T-cell (primary cell): ENCODE data around the gene SOWAHD. TPM values are rescaled to one million over a fixed set of nuclear protein-coding genes. Genes with fewer than 3 reads are reported as not detected.
"Not testable (repeated sequence)": the region's sequence is repeated elsewhere in the genome, so short reads cannot be mapped to it uniquely, and the experiment has no call there.

Experiments used
- ATAC-seq, 4 experiments: fragments of 200-7000 bp in 3 of 4; fragments of 150-1000 bp in 1 of 4; cut with Tn5 transposase; replicated peaks in 1 of 4; 1 replicate in 3 of 4; 2 replicates in 1 of 4; pipeline ENCODE4 v1.10.0; 2021; ENCODE audit warnings: moderate library complexity in 3 of 4, mild to moderate bottlenecking in 2 of 4, moderate number of reproducible peaks in 1 of 4
- CTCF ChIA-PET, 2 donors: fragments of 300-600 bp; sonication (Branson Sonifier 250); formaldehyde crosslinking; loops; one replicate each; lab custom pipeline; 2022; ENCODE audit warnings: antibody characterized with exemption in 2 of 2; lab: Charles Lee
- POLR2A ChIA-PET, 2 donors: fragments of 300-600 bp; sonication (Branson Sonifier 250); formaldehyde crosslinking; loops; one replicate each; lab custom pipeline; 2022; ENCODE audit warnings: antibody characterized with exemption in 2 of 2; lab: Charles Lee
- DNase-seq, 35 experiments: peaks; one replicate each; pipeline versions ENCODE4 v3.0.0 to v3.0.0-alpha.2; 2013 to 2023
- H3K27ac ChIP-seq: one replicate; pipeline ENCODE4 v1.5.1; 2013; ENCODE audit warnings: low read length
- H3K27me3 ChIP-seq, 2 experiments: replicated peaks in 1 of 2; 1 replicate in 1 of 2; 2 replicates in 1 of 2; pipeline versions ENCODE4 v1.6.1 to v1.7.0; 2013; ENCODE audit warnings: low read length in 1 of 2, mixed read lengths in 1 of 2; ENCODE audit not compliant: control insufficient read depth in 2 of 2, insufficient read depth in 2 of 2; ENCODE audit errors: extremely low read depth in 1 of 2
- H3K36me3 ChIP-seq, 2 donors: 1 replicate in 1 of 2; 2 replicates in 1 of 2; pipeline versions ENCODE4 v1.6.1 to v1.7.0; 2013; ENCODE audit warnings: low read length in 1 of 2; ENCODE audit not compliant: control insufficient read depth in 2 of 2, insufficient read depth in 1 of 2; ENCODE audit errors: extremely low read depth in 1 of 2
- H3K4me1 ChIP-seq, 2 experiments: 1 replicate in 1 of 2; 2 replicates in 1 of 2; pipeline versions ENCODE4 v1.6.1 to v1.7.0; 2013; ENCODE audit warnings: low read length in 2 of 2, mixed read lengths in 1 of 2; ENCODE audit not compliant: insufficient read depth in 2 of 2, control insufficient read depth in 1 of 2; ENCODE audit errors: extremely low read depth in 1 of 2
- H3K4me3 ChIP-seq, 2 donors: 1 replicate in 1 of 2; 2 replicates in 1 of 2; pipeline versions ENCODE4 v1.5.1 to v1.7.0; 2013; ENCODE audit warnings: mild to moderate bottlenecking in 2 of 2, low read length in 1 of 2, moderate library complexity in 1 of 2; ENCODE audit not compliant: control insufficient read depth in 1 of 2; ENCODE audit errors: extremely low read depth in 1 of 2
- H3K9me3 ChIP-seq: 2 replicates; pipeline ENCODE4 v1.7.0; 2013
- H3K27ac Mint-ChIP-seq, 2 donors: one replicate each; pipeline ENCODE4 v1.8.0; 2020 to 2021; ENCODE audit warnings: mild to moderate bottlenecking in 2 of 2, mixed read lengths in 2 of 2
- H3K27me3 Mint-ChIP-seq, 2 donors: one replicate each; pipeline ENCODE4 v1.8.0; 2021 to 2022; ENCODE audit warnings: mixed read lengths in 2 of 2
- H3K36me3 Mint-ChIP-seq: one replicate; pipeline ENCODE4 v1.8.0; 2021; ENCODE audit warnings: mixed read lengths
- H3K4me1 Mint-ChIP-seq, 3 donors: one replicate each; pipeline ENCODE4 v1.8.0; 2020 to 2022; ENCODE audit warnings: mixed read lengths in 3 of 3, mild to moderate bottlenecking in 1 of 3
- H3K4me3 Mint-ChIP-seq, 3 donors: one replicate each; pipeline ENCODE4 v1.8.0; 2020 to 2022; ENCODE audit warnings: mild to moderate bottlenecking in 3 of 3, mixed read lengths in 3 of 3, moderate library complexity in 3 of 3
- H3K9me3 Mint-ChIP-seq, 3 donors: one replicate each; pipeline ENCODE4 v1.8.0; 2020 to 2022; ENCODE audit warnings: mixed read lengths in 3 of 3
- WGBS: methylation state at CpG from one replicate; pipeline ENCODE4 v1.1.5; 2013; ENCODE audit warnings: missing lambda C conversion rate; ENCODE audit not compliant: insufficient coverage; 5-methylcytosine and 5-hydroxymethylcytosine counted together
- total RNA-seq, 35 experiments: library from RNA in 6 of 35; stranded (reverse) in 6 of 35; fragments of 120-200 nt in 1 of 35; gene quantifications; one replicate each; pipeline versions ENCODE4 v1.2.1 to v1.2.4 and lab custom pipeline; 2013 to 2026

The SOWAHD gene
- total RNA-seq, 5 donors from 2014 or later (not counting 1 experiment from before 2014, with no cell fraction given) = 0.48 to 2.2 (median 1.6) TPM; not detected in 1

DNA sequence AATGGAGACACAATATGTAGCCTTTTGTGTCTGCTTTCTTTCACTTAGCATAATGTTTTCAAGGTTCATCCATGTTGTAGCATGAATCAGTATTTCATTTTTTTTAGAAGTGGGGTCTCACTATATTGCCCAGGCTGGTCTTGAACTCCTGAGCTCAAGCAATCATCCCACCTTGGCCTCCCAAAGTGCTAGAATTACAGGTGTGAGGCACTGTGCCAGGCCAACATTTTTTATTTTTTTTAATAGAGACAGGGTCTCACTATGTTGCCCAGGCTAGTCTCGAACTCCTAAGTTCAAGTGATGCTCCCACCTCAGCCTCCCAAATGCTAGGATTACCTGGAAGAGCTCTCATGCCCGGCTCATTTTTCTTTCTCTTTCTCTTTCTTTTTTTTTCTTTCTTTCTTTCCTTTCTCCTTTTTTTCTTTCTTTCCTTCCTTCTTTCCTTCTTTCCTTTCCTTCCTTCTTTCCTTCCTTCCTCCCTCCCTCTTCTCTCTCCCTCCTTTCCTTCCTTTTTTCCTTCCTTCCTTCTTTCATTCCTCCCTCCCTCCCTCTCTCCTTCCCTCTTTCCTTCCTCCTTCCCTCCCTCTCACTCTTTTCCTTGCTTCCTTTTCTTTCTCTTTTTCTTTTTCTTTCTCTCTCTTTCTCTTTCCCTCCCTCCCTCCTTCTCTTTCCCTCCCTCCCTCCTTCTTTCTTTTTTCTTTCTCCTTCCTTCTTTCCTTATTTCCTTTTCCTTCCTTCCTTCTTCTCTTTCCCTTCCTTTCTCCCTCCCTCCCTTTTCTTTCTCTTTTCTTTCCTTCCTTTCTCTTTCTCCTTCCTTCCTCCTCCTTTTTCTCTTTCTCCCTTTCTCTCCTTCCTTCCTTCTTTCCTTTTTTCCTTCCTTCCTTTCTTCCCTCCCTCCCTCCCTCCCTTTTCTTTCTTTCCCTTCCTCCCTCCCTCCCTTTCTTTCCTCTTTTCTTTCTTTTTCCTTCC lies 43.1 kb downstream of the SOWAHD start:
- no peaks in the 10 kb centered on the region for H3K27me3 ChIP-seq
- H3K27ac Mint-ChIP-seq = no peak overlapping the region
- 86% methylated on average over 1 of the region's 2 CpGs for WGBS
- no peaks in the 10 kb centered on the region for H3K4me1 ChIP-seq
- no peak overlapping the region for H3K27ac ChIP-seq
- peaks cover 0 to 3% (median 0%) of the 10 kb centered on the region in 3 donors for H3K9me3 Mint-ChIP-seq
- H3K9me3 ChIP-seq = no peaks in the 10 kb centered on the region
- DNase-seq (no peak), ATAC-seq (no peak)
- H3K4me3 Mint-ChIP-seq = no peak overlapping the region
- ChIA-PET CTCF (no interaction called here), POLR2A (no interaction called here)
- no peak overlapping the region for H3K4me3 ChIP-seq
- peaks cover 0 to 9% of the 10 kb centered on the region in 2 donors for H3K27me3 Mint-ChIP-seq
- no peaks in the 10 kb centered on the region for H3K36me3 ChIP-seq
- H3K36me3 Mint-ChIP-seq = peaks cover 12% of the 10 kb centered on the region
- no peaks in the 10 kb centered on the region for H3K4me1 Mint-ChIP-seq

DNA sequence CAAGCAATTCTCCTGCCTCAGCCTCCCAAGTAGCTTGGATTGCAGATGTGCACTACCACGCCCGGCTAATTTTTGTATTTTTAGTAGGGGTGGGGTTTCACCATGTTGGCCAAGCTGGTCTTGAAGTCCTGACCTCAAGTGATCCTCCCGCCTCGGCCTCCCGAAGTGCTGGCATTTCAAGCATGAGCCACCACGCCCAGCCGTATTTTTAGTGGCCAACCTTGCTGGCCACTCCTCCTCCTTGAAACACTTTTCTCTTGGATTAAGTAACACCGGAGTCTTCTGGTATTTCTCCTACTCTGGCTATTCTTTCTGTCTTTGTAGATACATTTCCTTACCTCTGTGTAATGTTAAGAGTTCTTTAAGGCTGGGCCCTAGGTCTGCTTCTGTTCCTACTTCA lies 44.2 kb downstream of the SOWAHD start:
- Histone ChIP-seq H3K27me3 (no peaks in the 10 kb centered on the region), H3K9me3 (no peaks in the 10 kb centered on the region), H3K36me3 (no peaks in the 10 kb centered on the region), H3K4me1 (no peaks in the 10 kb centered on the region), H3K27ac (no peak overlapping the region), H3K4me3 (no peak overlapping the region)
- DNase-seq (no peak), ATAC-seq (no peak)
- POLR2A ChIA-PET = no interaction called here
- H3K36me3 Mint-ChIP-seq = peaks cover 12% of the 10 kb centered on the region
- peaks cover 0 to 3% (median 0%) of the 10 kb centered on the region in 3 donors for H3K9me3 Mint-ChIP-seq
- no peaks in the 10 kb centered on the region for H3K4me1 Mint-ChIP-seq
- no peak overlapping the region for H3K27ac Mint-ChIP-seq
- no CpG with 5 or more reads among the region's 8 CpGs for WGBS
- peaks cover 0 to 9% of the 10 kb centered on the region in 2 donors for H3K27me3 Mint-ChIP-seq
- H3K4me3 Mint-ChIP-seq = no peak overlapping the region
- CTCF ChIA-PET = interaction anchor here in 1 of 2 donors (0.7 kb wide), 1 partner anchor 1180 kb away, joined by 3 read pairs; no protein-coding TSS in a partner anchor

DNA sequence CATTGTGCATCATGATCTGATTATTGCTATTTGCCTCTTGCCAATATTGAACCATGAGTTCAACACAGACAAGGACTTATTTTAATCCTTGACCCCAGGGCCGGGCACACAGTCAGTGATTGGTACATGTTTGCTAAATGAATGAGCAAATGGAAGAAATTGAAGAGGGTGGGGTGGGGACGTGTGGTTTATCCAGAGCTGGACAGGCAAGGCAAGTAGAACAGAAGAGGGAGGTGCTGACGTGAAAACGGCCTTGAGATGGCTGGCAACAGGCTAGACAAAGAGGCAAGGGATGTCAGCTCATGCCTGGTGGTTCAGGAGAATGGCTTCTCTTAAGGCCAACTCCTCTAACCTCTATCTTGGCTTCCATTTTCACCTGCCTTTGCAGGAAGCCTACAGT lies 50.1 kb downstream of the SOWAHD start:
- CTCF ChIA-PET = not testable (repeated sequence)

DNA sequence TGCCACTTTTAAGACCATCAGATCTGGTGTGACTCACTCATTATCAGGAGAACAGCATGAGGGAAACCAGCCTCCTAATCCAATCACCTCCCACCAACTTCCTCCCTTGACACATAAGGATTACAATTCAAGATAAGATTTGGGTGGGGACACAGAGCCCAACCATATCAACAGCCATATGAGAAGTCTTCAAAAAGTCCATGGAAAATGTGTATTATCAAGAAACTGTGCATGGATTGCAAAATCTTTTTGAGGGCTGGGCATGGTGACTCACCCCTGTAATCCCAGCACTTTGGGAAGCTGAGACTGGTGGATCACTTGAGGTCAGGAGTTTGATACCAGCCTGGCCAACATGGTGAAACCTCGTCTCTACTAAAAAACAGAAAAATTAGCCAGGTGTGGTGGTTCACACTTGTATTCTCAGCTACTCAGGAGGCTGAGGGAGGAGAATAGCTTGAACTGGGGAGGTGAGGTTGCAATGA lies 50.8 kb downstream of the SOWAHD start:
- Mint-ChIP-seq H3K36me3 (peaks cover 3% of the 10 kb centered on the region), H3K4me3 (no peak overlapping the region), H3K4me1 (no peaks in the 10 kb centered on the region), H3K27ac (no peak overlapping the region), H3K9me3 (peaks cover 0 to 3% (median 0%) of the 10 kb centered on the region in 3 donors), H3K27me3 (no peaks in the 10 kb centered on the region)
- Histone ChIP-seq H3K4me1 (no peaks in the 10 kb centered on the region), H3K9me3 (no peaks in the 10 kb centered on the region), H3K36me3 (no peaks in the 10 kb centered on the region), H3K4me3 (no peak overlapping the region), H3K27me3 (no peaks in the 10 kb centered on the region), H3K27ac (no peak overlapping the region)
- WGBS = no CpG with 5 or more reads among the region's 1 CpG
- ATAC-seq (no peak), DNase-seq (no peak)
- POLR2A ChIA-PET = no interaction called here
- CTCF ChIA-PET = no interaction called here

More for the DNA sequence above, 50.1 kb downstream of the SOWAHD start:
- H3K9me3 ChIP-seq, H3K9me3 Mint-ChIP-seq, H3K4me1 Mint-ChIP-seq, DNase-seq, H3K27me3 Mint-ChIP-seq, H3K4me1 ChIP-seq, H3K4me3 ChIP-seq, H3K36me3 ChIP-seq, H3K36me3 Mint-ChIP-seq, POLR2A ChIA-PET, H3K27ac ChIP-seq, H3K27ac Mint-ChIP-seq, H3K4me3 Mint-ChIP-seq, H3K27me3 ChIP-seq, ATAC-seq: not testable (repeated sequence)
- WGBS = no CpG with 5 or more reads among the region's 4 CpGs

Other genes with a start within 250 kb of the SOWAHD start
- gene STEEP1, start 193.2 kb upstream of the SOWAHD start, total RNA-seq = 10 to 100 TPM; 19.3 to 25.0 (median 21.4) TPM
- 10 to 100 TPM; 40.2 to 75.3 (median 44.8) TPM for gene UBE2A, start 184.0 kb upstream of the SOWAHD start, total RNA-seq
- gene NKRF, start 152.2 kb upstream of the SOWAHD start, total RNA-seq = 10 to 100 TPM; 13.0 to 14.2 (median 13.7) TPM
- 100 to 1,000 TPM; 171 to 269 (median 206) TPM for gene SEPTIN6, start 65.4 kb upstream of the SOWAHD start, total RNA-seq
- 1,000 to 10,000 TPM; 2,957 to 4,080 (median 3,439) TPM for gene RPL39, start 33.0 kb downstream of the SOWAHD start, total RNA-seq
- 10 to 100 TPM in 2 of 5 donors, 1 to 10 TPM in 3; 7.2 to 11.8 (median 9.6) TPM for gene UPF3B, start 94.4 kb downstream of the SOWAHD start, total RNA-seq
- 10 to 100 TPM; 23.4 to 40.5 (median 36.5) TPM for gene RNF113A, start 113.1 kb downstream of the SOWAHD start, total RNA-seq
- gene NDUFA1, start 113.2 kb downstream of the SOWAHD start, total RNA-seq = 10 to 100 TPM; 56.3 to 60.8 (median 58.0) TPM
- not detected for gene AKAP14, start 137.3 kb downstream of the SOWAHD start, total RNA-seq
- 10 to 100 TPM; 12.2 to 16.9 (median 14.2) TPM for gene NKAP, start 185.2 kb downstream of the SOWAHD start, total RNA-seq